Calu3 (cell line): ENCODE measurements around the gene NRF1. TPM values are rescaled to one million over a fixed set of nuclear protein-coding genes. Genes with fewer than 3 reads are reported as not detected.
A peak's percentile ranks its signal among the peaks of the same experiment; 100 is the strongest.

Experiments used
- BruUV-seq: library from RNA; stranded (reverse); fragments of 400-500 nt; replicated peaks from 2 replicates; lab custom pipeline; 2021; lab: Mats Ljungman, UMichigan
- CTCF ChIA-PET: fragments of 300-600 bp; sonication (Branson Sonifier 250); formaldehyde crosslinking; loops from one replicate; lab custom pipeline; 2022; ENCODE audit warnings: antibody characterized with exemption; lab: Charles Lee
- DNase-seq: peaks from one replicate; pipeline ENCODE4 v3.0.0; 2022
- H3K27ac Mint-ChIP-seq: one replicate; pipeline ENCODE4 v1.8.0; 2022; ENCODE audit warnings: mixed read lengths; ENCODE audit not compliant: unreplicated experiment
- H3K27me3 Mint-ChIP-seq: one replicate; pipeline ENCODE4 v1.8.0; 2022; ENCODE audit warnings: mixed read lengths; ENCODE audit not compliant: unreplicated experiment
- H3K36me3 Mint-ChIP-seq: one replicate; pipeline ENCODE4 v1.8.0; 2022; ENCODE audit warnings: mild to moderate bottlenecking, moderate library complexity, mixed read lengths; ENCODE audit not compliant: insufficient read depth, unreplicated experiment
- H3K4me1 Mint-ChIP-seq: one replicate; pipeline ENCODE4 v1.8.0; 2022; ENCODE audit warnings: mild to moderate bottlenecking, low read depth, mixed read lengths; ENCODE audit not compliant: unreplicated experiment
- H3K4me3 Mint-ChIP-seq: one replicate; pipeline ENCODE4 v1.8.0; 2022; ENCODE audit warnings: mild to moderate bottlenecking, low read depth, moderate library complexity, mixed read lengths; ENCODE audit not compliant: unreplicated experiment
- H3K9me3 Mint-ChIP-seq: one replicate; pipeline ENCODE4 v1.8.0; 2022; ENCODE audit warnings: low read depth, mixed read lengths; ENCODE audit not compliant: unreplicated experiment
- CTCF ChIP-seq: fragments of 200-600 bp; IDR thresholded peaks from one replicate; pipeline ENCODE4 v1.8.0; 2022; ENCODE audit warnings: antibody characterized with exemption; ENCODE audit not compliant: unreplicated experiment
- intact Hi-C: fragments of 100-400 bp; cut with micrococcal nuclease; formaldehyde crosslinking; loops from one replicate; pipeline ENCODE4 v1.10.0; 2022; ENCODE audit not compliant: unreplicated experiment
- total RNA-seq: library from RNA; stranded (reverse); gene quantifications from 2 replicates; pipeline ENCODE4 v1.2.3, GENCODE V29; 2022

The NRF1 gene
- total RNA-seq, 1 experiment from 2014 or later, result 22.1 TPM

- Mint-ChIP-seq H3K27me3 (no peaks in the 10 kb centered on the region), H3K9me3 (peaks cover 3% of the 10 kb centered on the region), H3K27ac (no peak overlapping the region), H3K4me3 (no peak overlapping the region), H3K4me1 (peaks cover 33% of the 10 kb centered on the region), H3K36me3 (no peaks in the 10 kb centered on the region)
- no TSS peak for BruUV-seq
- TF ChIP-seq CTCF, result peak; percentile 31
- CTCF ChIA-PET, result interaction anchor here (0.6 to 1.9 kb wide), 3 partner anchors 32 to 277 kb away, joined by 4 to 8 read pairs (median 6); no protein-coding TSS in a partner anchor
- peak; percentile 22 for DNase-seq
- intact Hi-C loops, result loop anchor here (5.0 kb wide), 2 partner anchors 162 to 277 kb away; no protein-coding TSS in a partner anchor
Observed at GRCh38 chr7:129644634-129645230, 33.2 kb downstream of the NRF1 start.

- intact Hi-C loops, result no loop called here
- no peaks in the 10 kb centered on the region for H3K27me3 Mint-ChIP-seq
- no peaks in the 10 kb centered on the region for H3K36me3 Mint-ChIP-seq
- peaks cover 42% of the 10 kb centered on the region for H3K4me1 Mint-ChIP-seq
- peaks cover 3% of the 10 kb centered on the region for H3K9me3 Mint-ChIP-seq
- BruUV-seq, result no TSS peak
- DNase-seq, result no peak
- no peak for TF ChIP-seq CTCF
- no peak overlapping the region for H3K4me3 Mint-ChIP-seq
- CTCF ChIA-PET, result no interaction called here
- H3K27ac Mint-ChIP-seq, result no peak overlapping the region
Observed at GRCh38 chr7:129646369-129647021, 35.0 kb downstream of the NRF1 start.

- Mint-ChIP-seq H3K4me3 (no peak overlapping the region), H3K36me3 (no peaks in the 10 kb centered on the region), H3K4me1 (peaks cover 42% of the 10 kb centered on the region), H3K9me3 (peaks cover 3% of the 10 kb centered on the region), H3K27me3 (no peaks in the 10 kb centered on the region), H3K27ac (no peak overlapping the region)
- CTCF ChIA-PET, result no interaction called here
- BruUV-seq, result no TSS peak
- no peak for TF ChIP-seq CTCF
- DNase-seq, result no peak
- intact Hi-C loops, result no loop called here
Observed at GRCh38 chr7:129649128-129649690, 37.7 kb downstream of the NRF1 start.

- H3K36me3 Mint-ChIP-seq, result no peaks in the 10 kb centered on the region
- BruUV-seq, result no TSS peak
- CTCF ChIA-PET, result no interaction called here
- H3K4me3 Mint-ChIP-seq, result no peak overlapping the region
- no peak for TF ChIP-seq CTCF
- no peaks in the 10 kb centered on the region for H3K27me3 Mint-ChIP-seq
- H3K27ac Mint-ChIP-seq, result no peak overlapping the region
- DNase-seq, result no peak
- H3K9me3 Mint-ChIP-seq, result peaks cover 3% of the 10 kb centered on the region
- intact Hi-C loops, result no loop called here
- peaks cover 42% of the 10 kb centered on the region for H3K4me1 Mint-ChIP-seq
Observed at GRCh38 chr7:129650056-129650758, 38.7 kb downstream of the NRF1 start.
